A549 (cell line): ENCODE data around the gene RPA1. TPM values are rescaled to one million over a fixed set of nuclear protein-coding genes. Genes with fewer than 3 reads are reported as not detected.
A peak's percentile ranks its signal among the peaks of the same experiment; 100 is the strongest.
"Not testable (repeated sequence)": the region's sequence is repeated elsewhere in the genome, so short reads cannot be mapped to it uniquely, and the experiment has no call there.

Source experiments
- ATAC-seq, 2 experiments: fragments of 200-7000 bp in 1 of 2; fragments of >200 bp in 1 of 2; cut with Nextera tagmentation in 1 of 2; cut with Tn5 transposase in 1 of 2; 3 replicates each; pipeline versions ENCODE4 v1.8.0 to v1.9.1; 2018 to 2020; ENCODE audit warnings: mild to moderate bottlenecking in 1 of 2, moderate library complexity in 1 of 2
- CTCF ChIA-PET: fragments of 300-600 bp; sonication (Branson Sonifier 250); formaldehyde crosslinking; extraction: SDS; loops from one replicate; lab custom pipeline; 2021; ENCODE audit warnings: antibody characterized with exemption, inconsistent platforms; lab: Yijun Ruan, JAX
- POLR2A ChIA-PET: fragments of 350-600 bp; formaldehyde crosslinking; extraction: SDS; loops from one replicate; lab custom pipeline; 2021; ENCODE audit warnings: antibody characterized with exemption, inconsistent platforms; lab: Yijun Ruan, JAX
- DNase-seq, 2 experiments: peaks; one replicate each; pipeline versions ENCODE4 v3.0.0 to v3.0.0-alpha.2; 2011 to 2016; ENCODE audit warnings: low read depth in 1 of 2, low spot score in 1 of 2
- FAIRE-seq: peaks from 2 replicates; lab custom pipeline; 2011; peaks lifted over from hg19 to GRCh38; lab: Jason Lieb, UNC
- H3K27ac ChIP-seq, 2 experiments: fragments of >200 bp; sonication (Bioruptor Twin); formaldehyde crosslinking; 3 replicates each; pipeline ENCODE4 v1.5.1; 2016 to 2017
- H3K4me1 ChIP-seq: fragments of >200 bp; sonication (Bioruptor Twin); formaldehyde crosslinking; 3 replicates; pipeline ENCODE4 v1.6.1; 2016
- H3K4me2 ChIP-seq: fragments of >200 bp; sonication (Bioruptor Twin); formaldehyde crosslinking; 3 replicates; pipeline ENCODE4 v1.6.1; 2016
- H3K4me3 ChIP-seq: fragments of >200 bp; sonication (Bioruptor Twin); formaldehyde crosslinking; 3 replicates; pipeline ENCODE4 v1.5.1; 2016
- H3K9me3 ChIP-seq: fragments of >200 bp; sonication (Bioruptor Twin); formaldehyde crosslinking; 3 replicates; pipeline ENCODE4 v1.6.1; 2016
- CEBPB ChIP-seq, 2 experiments: fragments of >200 bp in 1 of 2; sonication (Bioruptor Twin) in 1 of 2; formaldehyde crosslinking in 1 of 2; IDR thresholded peaks; 2 replicates each; pipeline ENCODE4 v1.6.1; 2012 to 2016
- EHF ChIP-seq: fragments of 250-450 bp; sonication (Bioruptor Pico); IDR thresholded peaks from 2 replicates; pipeline ENCODE4 v1.5.0; 2020; ENCODE audit warnings: mild to moderate bottlenecking
- EHMT2 ChIP-seq: fragments of 200-600 bp; sonication (generic); IDR thresholded peaks from 2 replicates; pipeline ENCODE4 v1.6.1; 2016; ENCODE audit warnings: antibody characterized with exemption, low read depth, mild to moderate bottlenecking, moderate library complexity
- EP300 ChIP-seq, 2 experiments: fragments of >200 bp; sonication (Bioruptor Twin); formaldehyde crosslinking; IDR thresholded peaks; 2 replicates in 1 of 2; 3 replicates in 1 of 2; pipeline ENCODE4 v1.6.1; 2016 to 2017
- ESRRA ChIP-seq: fragments of 150-350 bp; IDR thresholded peaks from 2 replicates; pipeline ENCODE4 v1.6.1; 2014; ENCODE audit warnings: mild to moderate bottlenecking, low read length, borderline replicate concordance
- HDAC2 ChIP-seq: fragments of 200-600 bp; sonication (generic); IDR thresholded peaks from 2 replicates; pipeline ENCODE4 v1.6.1; 2016
- HEYL ChIP-seq: fragments of 250-450 bp; sonication (Bioruptor Pico); IDR thresholded peaks from 2 replicates; pipeline ENCODE4 v1.8.0; 2021; ENCODE audit warnings: mild to moderate bottlenecking, moderate library complexity
- HOXB5 ChIP-seq: fragments of 250-450 bp; sonication (Bioruptor Pico); IDR thresholded peaks from 2 replicates; pipeline ENCODE4 v1.5.0; 2020; ENCODE audit warnings: mild to moderate bottlenecking, moderate library complexity
- KDM1A ChIP-seq: fragments of 200-600 bp; sonication (generic); IDR thresholded peaks from 2 replicates; pipeline ENCODE4 v1.6.1; 2016; ENCODE audit warnings: low read depth, mild to moderate bottlenecking
- MYC ChIP-seq: IDR thresholded peaks from 2 replicates; pipeline ENCODE4 v1.6.1; 2012; ENCODE audit warnings: mild to moderate bottlenecking, inconsistent platforms, low read length, improper control_type of control experiment, borderline replicate concordance
- NR3C1 ChIP-seq: fragments of >200 bp; sonication (Bioruptor Twin); formaldehyde crosslinking; IDR thresholded peaks from 3 replicates; pipeline ENCODE4 v1.6.1; 2017
- POLR2A ChIP-seq: IDR thresholded peaks from 2 replicates; pipeline ENCODE4 v1.6.1; 2012; ENCODE audit warnings: mild to moderate bottlenecking, low read length
- POLR2AphosphoS2 ChIP-seq: conservative IDR thresholded peaks from 2 replicates; pipeline ENCODE4 v1.6.1; 2012; ENCODE audit warnings: low read length, improper control_type of control experiment, inconsistent platforms
- TFCP2L1 ChIP-seq: fragments of 250-450 bp; sonication (Bioruptor Pico); IDR thresholded peaks from 2 replicates; pipeline ENCODE4 v1.5.0; 2021; ENCODE audit warnings: mild to moderate bottlenecking
- ZC3H11A ChIP-seq: fragments of 450-650 bp; IDR thresholded peaks from 2 replicates; pipeline ENCODE4 v1.6.1; 2014; ENCODE audit warnings: antibody characterized with exemption, mild to moderate bottlenecking
- ZFP36 ChIP-seq: fragments of 450-650 bp; IDR thresholded peaks from 2 replicates; pipeline ENCODE4 v1.6.1; 2014; ENCODE audit warnings: borderline replicate concordance; ENCODE audit not compliant: partially characterized antibody
- ZNF302 ChIP-seq: fragments of 250-450 bp; sonication (Bioruptor Pico); IDR thresholded peaks from 2 replicates; pipeline ENCODE4 v1.9.0; 2021; ENCODE audit warnings: inconsistent platforms, mild to moderate bottlenecking, moderate library complexity
- WGBS: methylation state at CpG from one replicate; pipeline ENCODE4 v1.1.6; 2017; ENCODE audit errors: missing lambda C conversion rate; 5-methylcytosine and 5-hydroxymethylcytosine counted together
- polyA plus RNA-seq, 4 experiments: library from polyadenylated mRNA; depleted of rRNA in 3 of 4; stranded (reverse); fragments of >200 nt; fragmentation: RNase III in 1 of 4; extraction: RNeasy Plus Mini Kit Qiagen cat#74134 plus additional on column Dnase treatment in 1 of 4; gene quantifications; 2 replicates in 3 of 4; 3 replicates in 1 of 4; pipeline ENCODE4 v1.2.3, GENCODE V29; 2011 to 2017
- TF ChIP-seq, protein P1 (sequence below): IDR thresholded peaks from 2 replicates; pipeline ENCODE4 v1.6.1; 2012; ENCODE audit warnings: low read depth, borderline replicate concordance
- TF ChIP-seq, protein P2 (sequence below): fragments of >200 bp; sonication (Bioruptor Twin); formaldehyde crosslinking; IDR thresholded peaks from 3 replicates; pipeline ENCODE4 v1.5.1; 2016
- TF ChIP-seq, protein P3 (sequence below): fragments of >200 bp; sonication (Bioruptor Twin); formaldehyde crosslinking; IDR thresholded peaks from 3 replicates; pipeline ENCODE4 v1.6.1; 2016
- TF ChIP-seq, protein P4 (sequence below): IDR thresholded peaks from 2 replicates; pipeline ENCODE4 v1.6.1; 2012

RPA1 gene
- polyA plus RNA-seq, 2 of the 4 experiments (the other 2 are of a cell fraction), result 72.2 to 136 TPM

DNA sequence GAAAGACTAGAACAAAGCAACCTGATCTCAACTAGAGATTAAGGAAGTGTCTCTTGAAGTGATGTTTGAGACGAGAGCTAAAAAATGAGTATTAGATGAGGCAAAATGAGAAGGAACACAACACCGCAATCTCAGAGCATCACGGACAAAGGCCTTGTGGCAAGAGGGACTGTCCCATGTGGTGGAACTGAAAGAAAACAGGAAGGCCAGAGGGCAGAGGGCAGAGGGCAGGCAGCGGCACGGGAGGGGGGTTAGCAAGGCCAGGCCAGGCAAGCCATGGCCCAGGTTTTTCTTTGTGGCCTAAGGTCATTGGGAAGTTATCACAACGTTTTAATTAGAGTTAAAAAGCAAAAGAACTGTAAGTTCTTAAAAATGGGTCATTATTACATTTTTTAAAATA lies 22.5 kb downstream of the RPA1 start:
- Histone ChIP-seq H3K27ac (no peak overlapping the region), H3K9me3 (no peaks in the 10 kb centered on the region), H3K4me1 (no peaks in the 10 kb centered on the region), H3K4me3 (no peak overlapping the region), H3K4me2 (no peak overlapping the region)
- DNase-seq (no peak), FAIRE-seq (no peak), ATAC-seq (no peak)
- WGBS, result 81% methylated on average over 6 of the region's 6 CpGs
- ChIA-PET POLR2A (no interaction called here), CTCF (interaction anchor here (0.9 to 1.8 kb wide), 2 partner anchors 13 to 30 kb away, joined by 4 to 6 read pairs; no protein-coding TSS in a partner anchor)
- TF ChIP-seq ESRRA, result no peak
- TF ChIP-seq MYC, result no peak
- no peak for TF ChIP-seq HDAC2
- no peak for TF ChIP-seq NR3C1
- TF ChIP-seq TFCP2L1 (CRISPR knock-in tag), result no peak
- TF ChIP-seq ZC3H11A, result no peak
- TF ChIP-seq KDM1A, result no peak
- TF ChIP-seq, protein P1, sequence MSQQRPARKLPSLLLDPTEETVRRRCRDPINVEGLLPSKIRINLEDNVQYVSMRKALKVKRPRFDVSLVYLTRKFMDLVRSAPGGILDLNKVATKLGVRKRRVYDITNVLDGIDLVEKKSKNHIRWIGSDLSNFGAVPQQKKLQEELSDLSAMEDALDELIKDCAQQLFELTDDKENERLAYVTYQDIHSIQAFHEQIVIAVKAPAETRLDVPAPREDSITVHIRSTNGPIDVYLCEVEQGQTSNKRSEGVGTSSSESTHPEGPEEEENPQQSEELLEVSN, result no peak
- no peak for TF ChIP-seq EHMT2
- TF ChIP-seq, protein P2, sequence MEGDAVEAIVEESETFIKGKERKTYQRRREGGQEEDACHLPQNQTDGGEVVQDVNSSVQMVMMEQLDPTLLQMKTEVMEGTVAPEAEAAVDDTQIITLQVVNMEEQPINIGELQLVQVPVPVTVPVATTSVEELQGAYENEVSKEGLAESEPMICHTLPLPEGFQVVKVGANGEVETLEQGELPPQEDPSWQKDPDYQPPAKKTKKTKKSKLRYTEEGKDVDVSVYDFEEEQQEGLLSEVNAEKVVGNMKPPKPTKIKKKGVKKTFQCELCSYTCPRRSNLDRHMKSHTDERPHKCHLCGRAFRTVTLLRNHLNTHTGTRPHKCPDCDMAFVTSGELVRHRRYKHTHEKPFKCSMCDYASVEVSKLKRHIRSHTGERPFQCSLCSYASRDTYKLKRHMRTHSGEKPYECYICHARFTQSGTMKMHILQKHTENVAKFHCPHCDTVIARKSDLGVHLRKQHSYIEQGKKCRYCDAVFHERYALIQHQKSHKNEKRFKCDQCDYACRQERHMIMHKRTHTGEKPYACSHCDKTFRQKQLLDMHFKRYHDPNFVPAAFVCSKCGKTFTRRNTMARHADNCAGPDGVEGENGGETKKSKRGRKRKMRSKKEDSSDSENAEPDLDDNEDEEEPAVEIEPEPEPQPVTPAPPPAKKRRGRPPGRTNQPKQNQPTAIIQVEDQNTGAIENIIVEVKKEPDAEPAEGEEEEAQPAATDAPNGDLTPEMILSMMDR, result no peak
- no peak for TF ChIP-seq ZNF302 (CRISPR knock-in tag)
- TF ChIP-seq POLR2A, result no peak
- TF ChIP-seq ZFP36, result no peak
- TF ChIP-seq, protein P3, sequence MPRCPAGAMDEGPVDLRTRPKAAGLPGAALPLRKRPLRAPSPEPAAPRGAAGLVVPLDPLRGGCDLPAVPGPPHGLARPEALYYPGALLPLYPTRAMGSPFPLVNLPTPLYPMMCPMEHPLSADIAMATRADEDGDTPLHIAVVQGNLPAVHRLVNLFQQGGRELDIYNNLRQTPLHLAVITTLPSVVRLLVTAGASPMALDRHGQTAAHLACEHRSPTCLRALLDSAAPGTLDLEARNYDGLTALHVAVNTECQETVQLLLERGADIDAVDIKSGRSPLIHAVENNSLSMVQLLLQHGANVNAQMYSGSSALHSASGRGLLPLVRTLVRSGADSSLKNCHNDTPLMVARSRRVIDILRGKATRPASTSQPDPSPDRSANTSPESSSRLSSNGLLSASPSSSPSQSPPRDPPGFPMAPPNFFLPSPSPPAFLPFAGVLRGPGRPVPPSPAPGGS, result no peak
- TF ChIP-seq, protein P4, sequence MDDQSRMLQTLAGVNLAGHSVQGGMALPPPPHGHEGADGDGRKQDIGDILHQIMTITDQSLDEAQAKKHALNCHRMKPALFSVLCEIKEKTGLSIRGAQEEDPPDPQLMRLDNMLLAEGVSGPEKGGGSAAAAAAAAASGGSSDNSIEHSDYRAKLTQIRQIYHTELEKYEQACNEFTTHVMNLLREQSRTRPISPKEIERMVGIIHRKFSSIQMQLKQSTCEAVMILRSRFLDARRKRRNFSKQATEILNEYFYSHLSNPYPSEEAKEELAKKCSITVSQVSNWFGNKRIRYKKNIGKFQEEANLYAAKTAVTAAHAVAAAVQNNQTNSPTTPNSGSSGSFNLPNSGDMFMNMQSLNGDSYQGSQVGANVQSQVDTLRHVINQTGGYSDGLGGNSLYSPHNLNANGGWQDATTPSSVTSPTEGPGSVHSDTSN, result no peak
- no peak for TF ChIP-seq EP300 (IDR thresholded peaks at IDR 0.05)
- no peak for TF ChIP-seq POLR2AphosphoS2

DNA sequence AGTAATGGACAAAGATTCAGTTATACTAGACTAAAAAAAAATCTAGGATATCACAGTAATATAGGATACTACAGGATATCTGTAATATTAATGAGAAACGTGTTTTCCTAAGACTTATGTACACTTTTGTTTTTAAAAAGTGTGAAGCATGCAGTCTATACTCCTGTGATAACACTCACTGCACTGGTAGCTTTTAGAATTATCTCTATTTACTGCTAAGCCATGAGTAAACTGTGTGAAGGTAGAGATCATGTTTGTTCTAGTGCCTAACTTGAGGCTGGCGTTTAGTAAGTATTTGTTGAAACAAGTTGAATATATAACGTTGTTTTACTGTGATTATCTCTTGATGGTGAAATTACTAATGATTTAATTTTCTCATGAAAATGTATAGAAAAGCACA lies 23.9 kb downstream of the RPA1 start:
- Histone ChIP-seq H3K4me2 (no peak overlapping the region), H3K9me3 (no peaks in the 10 kb centered on the region), H3K4me3 (no peak overlapping the region), H3K27ac (no peak overlapping the region), H3K4me1 (no peaks in the 10 kb centered on the region)
- no peak for DNase-seq
- CTCF ChIA-PET, result interaction anchor here (1.2 to 1.8 kb wide), 3 partner anchors 8 to 22 kb away, joined by 3 to 6 read pairs (median 4); no protein-coding TSS in a partner anchor
- no peak for TF ChIP-seq EHF
- no peak for TF ChIP-seq CEBPB (IDR thresholded peaks at IDR 0.05)
- no peak for TF ChIP-seq HOXB5
- no peak for TF ChIP-seq POLR2AphosphoS2
- no peak for TF ChIP-seq HEYL (CRISPR knock-in tag)
- POLR2A ChIA-PET, result no interaction called here
- ATAC-seq, result no peak
- WGBS, result 83% methylated on average over 3 of the region's 3 CpGs
- FAIRE-seq, result peak; percentile 82

DNA sequence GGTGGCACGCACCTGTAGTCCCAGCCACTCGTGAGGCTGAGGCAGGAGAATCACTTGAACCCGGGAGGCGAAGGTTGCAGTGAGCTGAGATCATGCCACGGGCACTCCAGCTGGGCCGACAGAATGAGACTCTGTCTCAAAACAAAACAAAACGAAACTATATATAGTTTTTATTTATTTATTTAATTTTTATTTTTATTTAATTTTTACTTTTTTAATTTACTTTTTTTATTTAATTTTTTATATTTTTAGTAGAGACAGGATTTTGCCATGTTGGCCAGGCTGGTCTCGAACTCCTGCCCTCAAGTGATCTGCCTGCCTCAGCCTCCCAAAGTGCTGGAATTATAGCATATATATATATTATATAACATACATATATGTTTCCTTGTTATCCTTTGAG lies 26.7 kb downstream of the RPA1 start:
- H3K27ac ChIP-seq, H3K4me3 ChIP-seq, CTCF ChIA-PET, H3K4me2 ChIP-seq, ATAC-seq, DNase-seq, FAIRE-seq, H3K9me3 ChIP-seq, H3K4me1 ChIP-seq: not testable (repeated sequence)
- POLR2A ChIA-PET, result interaction anchor here (0.6 kb wide), 1 partner anchor 38 kb away, joined by 5 read pairs; no protein-coding TSS in a partner anchor
- WGBS, result 93% methylated on average over 8 of the region's 8 CpGs
